G401 (cell line): ENCODE results near the gene DENND1C. TPM values are rescaled to one million over a fixed set of nuclear protein-coding genes. Genes with fewer than 3 reads are reported as not detected.
A peak's percentile ranks its signal among the peaks of the same experiment; 100 is the strongest.

Source experiments
- DNase-seq: peaks from one replicate; pipeline ENCODE4 v3.0.0-alpha.2; 2015; ENCODE audit warnings: low spot score
- in situ Hi-C: cut with HindIII; loops from 2 replicates; pipeline ENCODE4 v1.10.0; 2016; ENCODE audit warnings: low sequenced_read_pairs, mixed read lengths
- total RNA-seq: library from RNA; depleted of rRNA; stranded (reverse); fragments of >200 nt; shearing (Covaris generic); gene quantifications from 2 replicates; pipeline ENCODE4 v1.2.3, GENCODE V29; 2014

The DENND1C gene
- total RNA-seq, 1 experiment from 2014 or later: not detected

GRCh38 chr19:6460099-6460884, 21.3 kb downstream of the DENND1C start:
- in situ Hi-C loops: no loop called here
- peak; percentile 100 for DNase-seq

DNA sequence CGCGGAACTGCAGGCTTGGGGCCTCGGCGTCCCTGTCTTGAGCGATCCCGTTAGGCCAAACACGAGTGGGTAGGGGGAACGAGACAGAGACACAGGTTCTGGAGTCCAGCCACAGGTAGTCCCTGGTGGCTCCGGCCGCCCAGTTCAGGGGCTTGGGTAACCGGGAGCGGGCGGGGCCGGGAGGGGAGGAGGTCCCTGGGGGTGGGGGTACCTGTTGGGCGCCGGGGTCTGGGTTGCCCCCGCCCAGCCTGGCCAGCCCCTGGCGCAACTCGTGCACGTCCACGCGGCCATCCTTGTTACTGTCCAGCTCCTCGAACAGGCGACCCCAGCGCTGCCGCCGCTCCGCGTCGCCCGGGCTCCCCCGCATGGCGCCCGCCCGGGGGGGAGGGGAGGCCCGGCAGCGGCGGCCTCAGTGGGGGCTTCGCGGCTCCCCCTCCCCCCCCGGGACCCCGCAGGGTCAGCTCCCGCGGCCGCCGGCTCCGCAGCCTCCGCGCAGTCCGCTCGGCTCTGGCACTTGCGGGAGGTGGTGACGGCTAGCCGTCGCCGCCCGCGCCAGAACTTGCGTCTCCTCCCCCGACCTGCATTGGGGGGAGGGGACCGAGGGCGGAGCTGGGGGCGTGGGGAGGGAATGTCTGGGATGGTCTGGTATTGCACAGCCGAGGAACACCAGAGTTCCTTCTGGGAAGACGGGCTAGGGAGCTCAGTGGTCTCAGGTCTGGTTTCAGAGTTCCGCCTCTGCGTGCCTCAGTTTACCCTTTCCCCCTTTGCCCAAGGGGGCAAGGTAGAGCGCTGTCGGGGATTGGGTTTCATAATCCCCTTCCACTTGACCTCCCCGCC, 22.1 kb downstream of the DENND1C start, which contains the start of gene SLC25A23:
Gene SLC25A23, minus strand, starts transcription at position 531 of the 837 bp plus-strand sequence. Its CDS starts 164 bp downstream, at position 367.
- peak; percentile 79 for DNase-seq
- in situ Hi-C loops: no loop called here

DNA sequence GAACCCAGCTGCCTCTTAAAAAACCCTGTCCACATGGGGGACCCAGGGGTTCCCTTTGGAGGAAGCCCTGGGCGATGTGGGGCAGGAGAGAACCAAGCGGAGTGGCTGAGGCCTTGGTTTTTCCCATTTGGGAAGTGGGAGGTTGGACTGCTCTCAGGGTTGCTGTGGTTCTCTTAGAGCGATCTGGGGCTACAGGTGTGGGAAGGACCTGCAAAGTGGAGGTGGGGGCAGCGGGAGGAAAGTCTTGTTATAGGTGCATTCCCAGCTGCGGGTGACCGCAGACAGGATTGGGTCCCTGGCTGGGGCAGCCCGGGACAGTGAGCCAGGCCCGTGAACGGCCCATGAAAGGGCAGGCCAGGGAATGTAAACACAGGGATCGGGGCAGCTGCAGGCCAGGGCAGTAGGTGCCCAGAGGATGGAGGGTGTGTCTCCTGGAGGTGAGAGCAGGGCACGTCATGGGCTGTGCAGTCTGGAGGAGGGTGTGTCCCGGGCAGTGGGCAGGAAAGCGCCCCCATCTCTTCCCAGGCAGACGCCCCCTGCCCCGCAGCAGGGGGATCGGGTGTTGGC, 22.8 kb downstream of the DENND1C start:
- in situ Hi-C loops: no loop called here
- DNase-seq: peak; percentile 34

DNA sequence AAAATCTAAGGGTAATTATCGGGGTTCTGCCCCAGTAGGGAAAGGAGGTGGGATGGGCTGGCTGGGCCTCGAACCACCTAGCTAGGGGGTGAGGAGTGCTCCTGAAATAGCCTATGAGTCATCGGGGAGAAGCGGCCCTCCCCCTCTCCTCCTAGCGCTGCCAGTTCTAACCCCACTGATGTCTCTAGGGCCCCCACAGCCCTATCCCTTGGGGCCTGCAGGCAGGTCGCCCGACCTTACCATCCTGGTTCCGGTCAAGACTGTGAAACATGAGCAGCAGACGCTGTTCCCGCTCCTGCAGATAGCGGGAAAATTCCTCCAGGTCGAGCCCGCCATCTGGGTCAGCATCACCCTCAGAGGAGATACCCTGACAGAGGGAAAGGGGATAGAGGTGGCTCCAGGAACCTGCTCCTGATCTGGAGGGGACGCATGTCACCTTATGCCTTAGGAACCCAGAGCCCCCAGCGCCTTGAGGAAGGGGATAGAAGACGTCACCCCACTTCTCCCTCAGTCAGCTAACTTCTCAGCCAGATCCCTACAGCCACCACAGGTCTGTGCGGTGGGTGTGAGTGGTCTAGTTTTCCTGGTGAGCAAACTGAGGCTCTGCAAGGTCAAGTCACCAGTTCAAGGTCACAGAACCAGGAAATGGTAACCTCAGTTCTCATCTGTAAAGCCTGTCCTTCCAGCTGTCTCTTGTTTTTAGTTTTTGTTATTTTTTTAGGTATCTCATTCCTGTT, 23.5 kb downstream of the DENND1C start:
- DNase-seq: peak; percentile 26
- in situ Hi-C loops: no loop called here

- in situ Hi-C loops: no loop called here
- DNase-seq: no peak
These were observed 25.7 kb downstream of the DENND1C start for GRCh38 chr19:6455924-6456323.

DNA sequence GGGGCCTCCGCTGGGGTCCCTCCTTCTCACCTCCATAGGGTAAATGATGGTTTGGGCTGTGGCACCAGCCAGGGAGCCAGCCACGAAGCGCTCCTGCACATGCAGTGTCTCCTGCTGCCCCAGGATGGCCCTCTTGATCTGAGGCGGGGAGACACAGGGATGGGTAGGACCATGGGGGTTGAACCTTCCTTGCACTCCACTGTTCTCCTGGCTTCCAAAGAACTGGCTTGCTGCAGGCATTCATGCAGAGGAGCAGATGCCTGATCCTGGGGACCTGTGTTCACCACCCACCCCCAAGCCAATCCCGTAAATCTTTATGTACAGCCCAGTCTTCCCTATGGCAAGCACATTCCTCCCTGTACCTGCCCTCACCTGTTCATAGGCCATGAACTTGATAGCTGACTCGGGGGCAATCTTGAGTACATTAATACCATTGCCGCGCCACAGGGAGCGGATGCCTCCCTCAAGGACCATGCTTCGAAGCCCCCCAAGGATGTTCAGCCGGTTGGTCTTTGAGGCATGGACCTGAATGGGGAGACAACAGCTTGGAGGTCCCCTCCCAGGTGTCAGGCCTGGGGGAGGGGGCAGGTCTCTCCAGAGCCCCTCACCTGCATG, 27.5 kb downstream of the DENND1C start:
- in situ Hi-C loops: no loop called here
- no peak for DNase-seq

GRCh38 chr19:6452899-6453298, 28.7 kb downstream of the DENND1C start:
- no peak for DNase-seq
- in situ Hi-C loops: no loop called here

DNA sequence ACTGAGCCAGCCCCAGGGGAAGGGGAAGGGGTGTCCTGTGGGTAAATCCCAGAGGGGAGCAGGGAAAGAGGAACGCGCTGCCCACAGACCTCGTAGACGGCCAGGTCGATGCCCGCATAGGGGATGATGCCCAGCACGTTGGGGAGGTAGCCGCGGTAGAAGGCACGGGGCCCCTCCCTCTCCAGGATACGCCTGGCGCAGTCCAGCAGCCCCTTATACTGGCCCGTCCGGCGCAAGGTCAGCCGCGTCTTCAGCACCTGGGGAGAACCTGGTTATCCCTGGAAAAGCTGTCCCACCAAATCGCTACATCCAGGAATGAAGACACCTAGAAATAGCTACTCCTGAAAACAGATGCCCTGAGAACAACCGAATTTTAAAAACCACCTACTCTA, 29.4 kb downstream of the DENND1C start:
- no peak for DNase-seq
- in situ Hi-C loops: no loop called here

GRCh38 chr19:6451583-6452222, 29.9 kb downstream of the DENND1C start:
- in situ Hi-C loops: no loop called here
- no peak for DNase-seq

DNA sequence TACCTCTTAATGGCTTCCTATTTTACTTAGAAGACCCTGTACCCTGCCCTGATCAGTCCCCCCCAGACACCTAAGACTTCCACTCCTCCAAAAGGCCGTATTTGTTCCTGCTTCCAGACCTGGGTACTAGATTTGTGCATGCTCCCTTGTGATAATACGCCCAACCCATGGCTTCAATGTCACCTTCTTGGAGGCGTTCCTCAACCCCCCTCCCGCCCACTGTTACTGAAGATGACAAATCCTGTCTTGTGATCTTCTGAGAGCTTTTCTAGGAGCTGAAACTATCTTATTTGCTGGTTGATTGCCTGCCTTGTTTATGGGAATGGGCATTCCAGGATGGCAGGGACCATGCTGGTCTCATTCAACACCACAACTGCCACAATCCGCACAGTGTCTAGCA, 31.4 kb downstream of the DENND1C start:
- in situ Hi-C loops: no loop called here

GRCh38 chr19:6448045-6448444, 33.5 kb downstream of the DENND1C start:
- DNase-seq: no peak
- in situ Hi-C loops: no loop called here

More for the DNA sequence above, 31.4 kb downstream of the DENND1C start:
- DNase-seq: no peak

DNA sequence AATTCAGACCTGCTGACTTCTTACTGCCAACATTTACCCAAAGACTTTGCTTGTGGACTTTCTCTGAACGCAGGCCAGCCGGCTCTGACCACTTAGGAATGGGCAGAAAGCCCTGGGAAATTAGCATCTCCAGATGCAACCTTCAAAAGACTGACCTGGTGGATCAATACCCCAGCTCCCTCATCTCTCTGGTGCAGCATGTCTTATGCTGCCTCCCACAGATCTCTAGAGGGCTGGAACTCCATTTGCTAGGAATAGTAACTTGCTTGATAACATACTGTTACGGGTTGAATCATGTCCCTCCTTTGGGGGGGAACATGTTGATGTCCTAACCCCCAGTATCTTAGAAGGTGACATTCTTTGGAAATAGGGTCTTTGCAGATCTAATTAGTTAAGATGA, 35.1 kb downstream of the DENND1C start:
- in situ Hi-C loops: no loop called here
- DNase-seq: no peak

DNA sequence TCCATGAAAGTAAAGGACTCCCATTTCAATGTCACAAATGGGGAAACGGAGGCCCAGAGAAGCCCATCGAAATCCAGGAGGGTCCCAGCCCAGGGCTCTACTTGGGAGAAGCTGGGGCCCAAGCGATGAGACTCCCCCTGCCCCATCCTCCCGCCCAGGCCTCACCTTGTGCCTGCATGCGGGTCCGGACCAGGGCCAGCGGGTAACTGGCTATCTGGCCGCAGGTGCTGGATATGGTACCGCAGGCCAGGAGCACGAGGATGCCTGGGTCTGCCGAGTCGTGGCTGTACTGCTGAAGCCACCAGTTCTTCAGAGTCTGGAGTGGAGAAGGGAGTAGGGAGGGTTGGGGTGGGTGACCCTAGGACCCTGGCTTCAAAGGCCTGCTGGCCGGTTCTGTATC, 37.6 kb downstream of the DENND1C start:
- in situ Hi-C loops: no loop called here
- DNase-seq: no peak

DNA sequence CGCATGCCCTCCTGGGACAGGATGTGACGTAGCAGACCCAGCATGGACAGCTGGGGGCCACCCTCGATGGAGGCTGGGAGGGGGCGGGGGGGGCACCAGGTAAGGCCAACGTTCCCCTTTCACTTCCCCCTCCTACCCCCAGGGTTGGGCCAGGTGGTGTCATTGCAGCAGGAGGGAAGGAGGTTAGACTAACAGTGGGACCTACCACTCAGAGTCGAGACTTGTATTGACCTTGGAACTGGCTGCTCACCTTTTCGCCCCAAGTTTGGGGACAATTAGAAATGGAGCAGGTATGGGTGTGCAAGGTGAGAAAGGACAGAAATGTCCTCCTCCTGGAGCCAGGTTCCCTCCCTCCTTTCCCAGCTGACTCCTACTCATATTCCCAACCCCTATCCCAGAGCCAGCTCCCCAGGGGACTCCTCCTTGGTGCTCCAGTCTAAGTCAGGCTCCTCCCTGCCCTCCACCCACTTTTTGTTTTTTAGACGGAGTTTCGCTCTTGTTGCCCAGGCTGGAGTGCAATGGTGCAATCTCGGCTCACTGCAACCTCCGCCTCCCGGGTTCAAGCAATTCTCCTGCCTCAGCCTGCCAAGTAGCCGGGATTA, 39.4 kb downstream of the DENND1C start:
- in situ Hi-C loops: no loop called here

GRCh38 chr19:6440905-6441304, 40.7 kb downstream of the DENND1C start:
- in situ Hi-C loops: no loop called here
- no peak for DNase-seq

More for the DNA sequence above, 39.4 kb downstream of the DENND1C start:
- no peak for DNase-seq

GRCh38 chr19:6439743-6440142, 41.8 kb downstream of the DENND1C start:
- no peak for DNase-seq
- in situ Hi-C loops: no loop called here

DNA sequence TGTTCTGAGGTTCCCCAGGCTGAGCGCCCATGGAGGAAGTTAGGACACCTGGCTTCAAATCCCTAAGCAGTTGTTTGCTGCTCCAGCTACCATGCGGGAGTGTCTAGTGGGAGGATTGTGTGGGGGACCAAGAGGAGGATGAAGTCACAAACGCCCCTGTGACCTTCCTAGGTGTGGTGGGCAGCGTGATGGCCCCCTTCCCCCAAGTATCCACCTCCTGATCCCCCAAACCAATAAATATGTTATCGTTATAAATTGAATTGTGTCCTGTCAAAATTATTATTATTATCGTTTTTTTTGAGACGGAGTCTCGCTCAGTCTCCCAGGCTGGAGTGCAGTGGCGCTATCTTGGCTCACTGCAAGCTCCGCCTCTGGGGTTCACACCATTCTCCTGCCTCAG, 47.9 kb downstream of the DENND1C start, which contains the start of gene SLC25A41:
Gene SLC25A41, minus strand, starts transcription at position 101 of the 400 bp plus-strand sequence. Its CDS starts 70 bp downstream, at position 31.
- in situ Hi-C loops: no loop called here
- no peak for DNase-seq

- DNase-seq: no peak
- in situ Hi-C loops: no loop called here
These were observed 48.4 kb downstream of the DENND1C start for GRCh38 chr19:6433165-6433564.
